Gastroesophageal sphincter (tissue), 4 donors: ENCODE measurements around the gene IGFLR1. TPM values are rescaled to one million over a fixed set of nuclear protein-coding genes. Genes with fewer than 3 reads are reported as not detected.

Experiments used
- ATAC-seq: fragments of 150-250 bp; one replicate; pipeline ENCODE4 v1.9.1; 2016; ENCODE audit warnings: mild to moderate bottlenecking, moderate library complexity
- H3K27ac ChIP-seq, 4 donors: fragments of 200-600 bp; sonication (generic) in 3 of 4; 1 replicate in 3 of 4; 2 replicates in 1 of 4; pipeline ENCODE4 v1.5.1; 2016 to 2019
- H3K27me3 ChIP-seq: fragments of 200-600 bp; sonication (generic); one replicate; pipeline ENCODE4 v1.5.1; 2019
- H3K36me3 ChIP-seq, 2 donors: fragments of 200-600 bp; sonication (generic); one replicate each; pipeline ENCODE4 v1.5.1; 2019; ENCODE audit warnings: control low read depth in 1 of 2
- H3K4me1 ChIP-seq, 3 donors: fragments of 200-600 bp; sonication (generic); 1 replicate in 2 of 3; 2 replicates in 1 of 3; pipeline ENCODE4 v1.5.1; 2016 to 2019; ENCODE audit warnings: control low read depth in 2 of 3
- H3K4me3 ChIP-seq, 2 donors: fragments of 200-600 bp; sonication (generic); one replicate each; pipeline ENCODE4 v1.5.1; 2019; ENCODE audit warnings: mild to moderate bottlenecking in 1 of 2, moderate library complexity in 1 of 2
- H3K9me3 ChIP-seq, 3 donors: fragments of 200-600 bp; sonication (generic); one replicate each; pipeline ENCODE4 v1.5.1; 2017 to 2019; ENCODE audit warnings: control low read depth in 2 of 3
- EP300 ChIP-seq: sonication (generic); formaldehyde crosslinking; IDR thresholded peaks from one replicate; pipeline ENCODE4 v1.6.1; 2017; ENCODE audit warnings: antibody characterized with exemption, mild to moderate bottlenecking
- POLR2A ChIP-seq, 2 donors: fragments of 450-650 bp; IDR thresholded peaks; one replicate each; pipeline ENCODE4 v1.6.1; 2017; ENCODE audit warnings: antibody characterized with exemption in 2 of 2, mild to moderate bottlenecking in 2 of 2, moderate library complexity in 1 of 2
- POLR2AphosphoS5 ChIP-seq: sonication (generic); formaldehyde crosslinking; IDR thresholded peaks from one replicate; pipeline ENCODE4 v1.6.1; 2017; ENCODE audit warnings: antibody characterized with exemption
- WGBS, 2 donors: methylation state at CpG; one replicate each; pipeline ENCODE4 v1.1.5; 2018; ENCODE audit warnings: low coverage in 1 of 2; 5-methylcytosine and 5-hydroxymethylcytosine counted together
- total RNA-seq, 4 donors: library from RNA; depleted of rRNA; stranded (reverse); fragments of >200 nt; gene quantifications; one replicate each; pipeline ENCODE4 v1.1.0, GENCODE V29; 2016
- TF ChIP-seq, protein P1 (sequence below), 4 experiments: fragments of 200-600 bp in 2 of 4; fragments of 450-650 bp in 2 of 4; sonication (generic) in 1 of 4; IDR thresholded peaks; one replicate each; pipeline ENCODE4 v1.5.1; 2017 to 2019; ENCODE audit warnings: antibody characterized with exemption in 4 of 4, mild to moderate bottlenecking in 2 of 4, moderate library complexity in 2 of 4

IGFLR1 gene
- total RNA-seq, 4 donors from 2014 or later = 4.6 to 14.3 (median 6.7) TPM

DNA sequence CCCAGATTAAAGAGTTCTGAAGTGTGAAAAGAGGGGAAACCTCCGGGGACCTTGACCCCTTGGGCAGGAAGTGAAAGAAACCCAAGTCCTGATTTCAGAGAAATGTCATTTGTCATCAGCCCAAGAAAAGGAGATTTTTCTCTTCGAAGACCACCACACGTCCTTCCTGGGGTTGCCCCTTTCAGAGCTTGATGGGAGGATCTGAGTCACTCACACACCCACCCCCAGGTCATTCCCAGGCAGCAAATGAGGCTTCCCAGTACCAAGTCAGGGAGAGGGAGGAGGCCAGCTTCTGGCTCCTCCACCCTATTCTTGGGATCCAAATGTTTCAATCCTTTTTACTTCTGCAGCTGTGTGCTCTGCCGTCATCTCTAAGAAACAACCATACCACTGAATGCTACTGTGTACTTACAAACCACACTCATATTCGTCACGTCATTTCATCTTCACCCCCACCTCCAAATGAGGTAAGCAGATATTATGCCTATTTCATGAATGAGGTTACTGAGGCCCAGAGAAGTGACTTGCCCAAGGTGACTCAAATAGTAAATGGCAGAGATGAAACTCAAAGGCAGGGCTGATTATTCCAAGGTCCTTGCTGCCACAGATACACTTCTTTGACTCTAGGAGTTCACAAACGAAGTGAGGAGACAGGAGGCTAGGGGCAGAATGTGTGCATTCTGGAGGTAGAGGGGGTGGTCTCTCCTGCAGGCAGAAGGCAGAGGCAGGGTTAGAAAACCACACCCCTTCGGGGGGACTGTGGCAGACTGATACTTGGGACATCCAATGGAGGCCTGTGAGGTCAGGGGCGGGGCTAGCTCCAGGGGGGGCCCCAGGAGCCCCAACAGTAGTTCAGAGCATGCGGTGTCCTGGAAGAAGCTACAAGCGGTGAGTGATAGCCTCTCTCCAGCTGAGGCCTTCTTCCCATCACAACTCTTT lies 29.4 kb downstream of the IGFLR1 start:
- Histone ChIP-seq H3K9me3 (no peaks in the 10 kb centered on the region), H3K4me3 (no peak overlapping the region), H3K27me3 (no peaks in the 10 kb centered on the region), H3K27ac (no peak overlapping the region), H3K36me3 (no peaks in the 10 kb centered on the region), H3K4me1 (peaks cover 0 to 17% (median 11%) of the 10 kb centered on the region in 3 donors)
- ATAC-seq = no peak
- 62 to 71% methylated on average over 4 to 9 of the region's 11 CpGs for WGBS, 2 donors
- TF ChIP-seq POLR2AphosphoS5 = no peak
- TF ChIP-seq EP300 = no peak
- TF ChIP-seq, protein P1, sequence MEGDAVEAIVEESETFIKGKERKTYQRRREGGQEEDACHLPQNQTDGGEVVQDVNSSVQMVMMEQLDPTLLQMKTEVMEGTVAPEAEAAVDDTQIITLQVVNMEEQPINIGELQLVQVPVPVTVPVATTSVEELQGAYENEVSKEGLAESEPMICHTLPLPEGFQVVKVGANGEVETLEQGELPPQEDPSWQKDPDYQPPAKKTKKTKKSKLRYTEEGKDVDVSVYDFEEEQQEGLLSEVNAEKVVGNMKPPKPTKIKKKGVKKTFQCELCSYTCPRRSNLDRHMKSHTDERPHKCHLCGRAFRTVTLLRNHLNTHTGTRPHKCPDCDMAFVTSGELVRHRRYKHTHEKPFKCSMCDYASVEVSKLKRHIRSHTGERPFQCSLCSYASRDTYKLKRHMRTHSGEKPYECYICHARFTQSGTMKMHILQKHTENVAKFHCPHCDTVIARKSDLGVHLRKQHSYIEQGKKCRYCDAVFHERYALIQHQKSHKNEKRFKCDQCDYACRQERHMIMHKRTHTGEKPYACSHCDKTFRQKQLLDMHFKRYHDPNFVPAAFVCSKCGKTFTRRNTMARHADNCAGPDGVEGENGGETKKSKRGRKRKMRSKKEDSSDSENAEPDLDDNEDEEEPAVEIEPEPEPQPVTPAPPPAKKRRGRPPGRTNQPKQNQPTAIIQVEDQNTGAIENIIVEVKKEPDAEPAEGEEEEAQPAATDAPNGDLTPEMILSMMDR (IDR thresholded peaks at IDR 0.05) = no peak

DNA sequence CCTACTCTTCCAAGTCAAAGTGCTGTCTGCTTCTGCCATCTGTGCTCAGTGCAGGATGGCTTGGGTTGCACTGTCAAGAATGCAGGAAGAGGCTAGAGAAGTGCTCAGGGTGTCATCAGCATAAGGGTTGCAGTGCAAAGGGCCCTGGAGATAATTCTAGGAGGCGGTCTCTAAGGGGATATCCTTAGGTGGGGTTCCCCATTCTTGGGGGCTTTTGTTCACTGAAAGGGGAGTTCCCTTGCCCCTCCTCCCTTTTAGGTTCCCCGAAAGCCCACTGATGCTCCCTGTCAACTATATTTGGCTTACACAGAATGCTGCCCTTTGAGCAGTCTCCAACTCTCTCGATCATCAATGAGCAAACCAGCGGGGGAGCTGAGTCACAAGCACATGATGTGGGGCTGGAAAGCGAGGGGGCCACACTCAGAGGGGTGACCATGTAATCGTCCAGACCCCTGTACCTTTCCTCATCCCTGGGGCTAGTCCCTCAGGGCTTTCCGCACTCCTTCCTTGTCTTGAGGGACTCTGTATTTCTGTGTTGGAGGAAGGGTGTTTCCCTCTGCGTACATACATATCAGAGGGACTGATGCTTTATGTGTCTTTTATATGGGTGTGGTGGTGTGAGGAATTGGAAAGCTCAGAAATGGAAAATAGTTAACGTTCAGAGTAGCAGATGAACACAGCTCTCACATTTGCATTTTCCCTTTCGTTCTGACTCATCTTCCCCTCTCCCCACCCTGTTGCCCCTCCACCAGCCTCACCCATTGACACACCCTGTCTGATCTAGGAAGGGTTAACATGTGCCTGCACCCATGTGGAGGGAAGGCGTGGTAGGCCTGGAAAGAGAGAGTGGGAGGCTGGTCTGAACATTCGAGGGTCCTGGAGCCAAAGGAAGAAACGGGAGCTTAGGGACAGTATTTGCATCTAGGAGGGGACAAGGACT lies 31.2 kb downstream of the IGFLR1 start:
- no peaks in the 10 kb centered on the region for H3K36me3 ChIP-seq
- no peak overlapping the region for H3K27ac ChIP-seq
- WGBS, 2 donors = 49 to 50% methylated on average over 7 to 9 of the region's 13 CpGs
- no peak for ATAC-seq
- H3K4me3 ChIP-seq = no peak overlapping the region
- H3K27me3 ChIP-seq = no peaks in the 10 kb centered on the region
- peaks cover 0 to 11% (median 9%) of the 10 kb centered on the region in 3 donors for H3K4me1 ChIP-seq
- no peaks in the 10 kb centered on the region for H3K9me3 ChIP-seq
- TF ChIP-seq POLR2A (IDR thresholded peaks at IDR 0.05) (no peak), EP300 (no peak), POLR2AphosphoS5 (no peak)
- TF ChIP-seq, protein P1 (IDR thresholded peaks at IDR 0.05) = no peak

DNA sequence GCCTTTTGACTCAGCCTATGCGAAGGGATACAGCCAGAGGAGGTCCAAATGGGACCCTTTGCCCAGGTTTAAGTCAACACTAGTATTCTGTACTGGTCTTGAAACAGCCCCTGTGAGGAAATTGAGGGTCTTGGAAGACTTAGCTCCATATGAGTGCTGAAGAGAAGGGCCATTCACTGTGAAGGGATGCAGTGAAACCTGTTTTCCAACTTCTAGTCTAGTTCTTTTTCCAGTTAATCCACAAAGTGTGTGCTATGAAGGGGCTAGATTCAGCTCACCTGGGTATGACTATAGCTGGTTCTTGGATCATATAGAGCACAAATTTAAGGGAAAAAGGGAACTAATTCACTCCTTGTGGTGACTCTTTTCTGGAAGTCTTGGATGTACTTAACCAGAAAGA lies 33.9 kb downstream of the IGFLR1 start:
- no peaks in the 10 kb centered on the region for H3K36me3 ChIP-seq
- H3K4me1 ChIP-seq = no peaks in the 10 kb centered on the region
- no peaks in the 10 kb centered on the region for H3K9me3 ChIP-seq
- TF ChIP-seq POLR2AphosphoS5 (no peak), POLR2A (IDR thresholded peaks at IDR 0.05) (no peak), EP300 (no peak)
- TF ChIP-seq, protein P1 (IDR thresholded peaks at IDR 0.05) = no peak
- H3K27me3 ChIP-seq = peaks cover 12% of the 10 kb centered on the region
- H3K4me3 ChIP-seq = no peak overlapping the region
- 100% methylated on average over 1 of the region's 1 CpG for WGBS, 2 donors
- no peak for ATAC-seq
- no peak overlapping the region for H3K27ac ChIP-seq

DNA sequence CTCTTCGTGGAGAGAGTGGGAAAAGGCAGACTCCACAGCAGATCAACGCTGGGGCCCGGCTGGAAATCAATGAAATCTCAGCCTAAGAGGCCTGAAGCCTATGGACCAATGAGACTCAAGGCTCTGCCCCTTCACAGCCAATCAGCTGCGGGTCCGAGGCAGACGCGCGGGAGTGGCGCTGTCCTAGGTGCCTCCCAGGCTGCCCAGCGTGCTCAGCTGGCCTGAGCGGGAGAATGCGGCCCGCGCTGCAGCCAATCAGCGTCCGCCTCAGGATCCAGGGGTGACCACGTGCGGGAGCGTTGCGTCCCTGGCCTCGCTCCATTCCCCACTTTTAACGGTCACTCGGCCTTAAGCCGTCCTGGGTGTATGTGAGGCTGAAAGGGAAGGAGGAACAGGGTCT lies 38.0 kb downstream of the IGFLR1 start, which contains the start of gene ZBTB32:
Gene ZBTB32, plus strand, starts transcription at position 341 of the 400 bp plus-strand sequence. CDS start 10,069 bp downstream, outside the sequence.
- Histone ChIP-seq H3K4me1 (peaks cover 0 to 15% (median 0%) of the 10 kb centered on the region in 3 donors), H3K36me3 (no peaks in the 10 kb centered on the region), H3K27me3 (peaks cover 16% of the 10 kb centered on the region), H3K9me3 (no peaks in the 10 kb centered on the region), H3K4me3 (no peak within 1 kb of the TSS), H3K27ac (no peak within 1 kb of the TSS)
- no peak for ATAC-seq
- no peak for TF ChIP-seq EP300
- TF ChIP-seq POLR2AphosphoS5 = no peak
- TF ChIP-seq POLR2A (IDR thresholded peaks at IDR 0.05) = no peak
- TF ChIP-seq, protein P1 (IDR thresholded peaks at IDR 0.05) = no peak
- WGBS, 2 donors = 23 to 25% methylated on average over 4 to 8 of the region's 24 CpGs
